AG08396 (cell line): ENCODE measurements around the gene SRPX.

Experiments
- DNase-seq: peaks from one replicate; pipeline ENCODE4 v3.0.0; 2012; ENCODE audit warnings: low spot score, mixed read lengths

The SRPX gene

GRCh38 chrX:38211891-38212635 lies 8.6 kb downstream of the SRPX start:
- DNase-seq, result no peak

GRCh38 chrX:38206542-38206941 lies 14.1 kb downstream of the SRPX start:
- no peak for DNase-seq

GRCh38 chrX:38206036-38206435 lies 14.6 kb downstream of the SRPX start:
- DNase-seq, result no peak

GRCh38 chrX:38205039-38205438 lies 15.6 kb downstream of the SRPX start:
- no peak for DNase-seq

- DNase-seq, result peak; percentile 18
These were observed 28.5 kb downstream of the SRPX start for GRCh38 chrX:38192007-38192810.

GRCh38 chrX:38189431-38190250 lies 31.0 kb downstream of the SRPX start:
- no peak for DNase-seq

GRCh38 chrX:38183596-38183995 lies 37.1 kb downstream of the SRPX start:
- no peak for DNase-seq

- DNase-seq, result no peak
These were observed 39.3 kb downstream of the SRPX start for GRCh38 chrX:38181357-38181756.

- DNase-seq, result no peak
These were observed 42.3 kb downstream of the SRPX start for GRCh38 chrX:38178396-38178795.

GRCh38 chrX:38175139-38175538 lies 45.5 kb downstream of the SRPX start:
- no peak for DNase-seq

GRCh38 chrX:38172596-38172995 lies 48.1 kb downstream of the SRPX start:
- no peak for DNase-seq

GRCh38 chrX:38170556-38170955 lies 50.1 kb downstream of the SRPX start:
- no peak for DNase-seq

- DNase-seq, result no peak
These were observed 54.1 kb downstream of the SRPX start for GRCh38 chrX:38166478-38167083.

GRCh38 chrX:38165023-38165422 lies 55.6 kb downstream of the SRPX start:
- no peak for DNase-seq

- DNase-seq, result no peak
These were observed 57.5 kb downstream of the SRPX start for GRCh38 chrX:38163193-38163592.

- no peak for DNase-seq
These were observed 63.8 kb downstream of the SRPX start for GRCh38 chrX:38156838-38157237.

GRCh38 chrX:38154818-38155217 lies 65.9 kb downstream of the SRPX start:
- DNase-seq, result no peak

- no peak for DNase-seq
These were observed 66.3 kb downstream of the SRPX start for GRCh38 chrX:38154340-38154739.

- DNase-seq, result peak; percentile 10
These were observed 69.2 kb downstream of the SRPX start for GRCh38 chrX:38151441-38151840.

GRCh38 chrX:38150993-38151392 lies 69.7 kb downstream of the SRPX start:
- no peak for DNase-seq

GRCh38 chrX:38149016-38149415 lies 71.7 kb downstream of the SRPX start:
- no peak for DNase-seq

- DNase-seq, result peak; percentile 8
These were observed 78.1 kb downstream of the SRPX start for GRCh38 chrX:38142610-38143009.
